Loucy (cell line): ENCODE measurements around the gene TNS4.

Source experiments
- H2AFZ ChIP-seq: fragments of 200-600 bp; sonication (generic); 2 replicates; pipeline ENCODE4 v1.6.0; 2016; ENCODE audit warnings: antibody characterized with exemption, mild to moderate bottlenecking, low read length, moderate library complexity
- H3F3A ChIP-seq: fragments of 200-600 bp; 2 replicates; pipeline ENCODE4 v1.6.0; 2016; ENCODE audit warnings: antibody characterized with exemption, low read depth, mild to moderate bottlenecking
- H3K27me3 ChIP-seq: fragments of 200-600 bp; sonication (generic); 2 replicates; pipeline ENCODE4 v1.6.1; 2014; ENCODE audit warnings: low read length, mild to moderate bottlenecking; ENCODE audit not compliant: insufficient read depth, poor library complexity, severe bottlenecking
- H3K36me3 ChIP-seq: fragments of 200-600 bp; sonication (generic); 2 replicates; pipeline ENCODE4 v1.6.1; 2016; ENCODE audit warnings: low read length; ENCODE audit not compliant: insufficient read depth
- H3K4me1 ChIP-seq: fragments of 200-600 bp; sonication (generic); 2 replicates; pipeline ENCODE4 v1.5.1; 2014; ENCODE audit warnings: low read length, mild to moderate bottlenecking; ENCODE audit not compliant: insufficient read depth, poor library complexity, severe bottlenecking
- H3K4me2 ChIP-seq: fragments of 200-600 bp; sonication (generic); 2 replicates; pipeline ENCODE4 v1.6.0; 2014; ENCODE audit warnings: antibody characterized with exemption, low read length, low read depth, mild to moderate bottlenecking; ENCODE audit not compliant: poor library complexity, severe bottlenecking
- H3K4me3 ChIP-seq: fragments of 200-600 bp; sonication (generic); 2 replicates; pipeline ENCODE4 v1.5.1; 2014; ENCODE audit warnings: low read length, mild to moderate bottlenecking, mixed read lengths; ENCODE audit not compliant: poor library complexity, severe bottlenecking
- H3K79me2 ChIP-seq: fragments of 200-600 bp; sonication (generic); 2 replicates; pipeline ENCODE4 v1.6.1; 2014; ENCODE audit warnings: low read length; ENCODE audit not compliant: insufficient read depth
- H3K9ac ChIP-seq: fragments of 200-600 bp; sonication (generic); 2 replicates; pipeline ENCODE4 v1.6.0; 2014; ENCODE audit warnings: mild to moderate bottlenecking, low read depth, low read length, moderate library complexity; ENCODE audit not compliant: poor library complexity, severe bottlenecking
- H3K9me2 ChIP-seq: fragments of 200-600 bp; sonication (generic); replicated peaks from 2 replicates; pipeline ENCODE4 v1.6.1; 2016; ENCODE audit warnings: low read depth, low read length, mixed read lengths
- H3K9me3 ChIP-seq: fragments of 200-600 bp; sonication (generic); 2 replicates; pipeline ENCODE4 v1.6.1; 2014; ENCODE audit warnings: mild to moderate bottlenecking, antibody characterized with exemption, low read length, low read depth; ENCODE audit not compliant: insufficient read depth
- H4K20me1 ChIP-seq: fragments of 200-600 bp; sonication (generic); 2 replicates; pipeline ENCODE4 v1.6.0; 2014; ENCODE audit warnings: antibody characterized with exemption, low read length, mild to moderate bottlenecking; ENCODE audit not compliant: insufficient read depth, poor library complexity, severe bottlenecking
- EZH2phosphoT487 ChIP-seq: fragments of 200-600 bp; IDR thresholded peaks from 2 replicates; pipeline ENCODE4 v1.6.1; 2018; ENCODE audit warnings: antibody characterized with exemption, mild to moderate bottlenecking, moderate library complexity, borderline replicate concordance
- TF ChIP-seq, protein P1 (sequence below): fragments of 200-600 bp; sonication (generic); conservative IDR thresholded peaks from 2 replicates; pipeline ENCODE4 v1.5.1; 2014; ENCODE audit warnings: mild to moderate bottlenecking, antibody characterized with exemption, low read length

TNS4 gene

DNA sequence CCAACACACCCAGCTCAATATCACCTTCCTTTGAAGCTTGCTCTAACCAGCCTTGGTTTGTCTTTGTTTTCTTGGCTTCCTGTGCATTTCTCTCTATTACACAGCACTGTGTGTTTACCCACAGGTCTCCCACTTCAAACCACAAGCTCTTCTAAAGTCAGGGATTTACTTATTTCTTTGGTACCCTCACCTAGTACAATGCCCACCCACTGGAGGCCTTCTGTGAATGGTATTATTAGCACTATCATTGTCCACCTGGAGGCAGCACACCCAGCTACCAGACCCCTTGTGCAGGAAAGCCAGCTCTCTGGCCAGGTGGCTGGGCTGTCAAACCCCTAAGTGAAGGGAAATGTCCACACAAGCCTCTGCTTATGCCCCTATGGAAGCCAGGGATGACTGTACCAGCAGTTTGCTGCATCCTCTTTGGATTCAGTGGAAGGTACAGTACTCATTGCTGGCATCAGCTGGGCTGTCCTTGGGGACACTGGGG, 74.4 kb downstream of the TNS4 start:
- Histone ChIP-seq H3K9me2 (no peaks in the 10 kb centered on the region), H2AFZ (peak overlapping the region; percentile 28; the same call in 1 of the 2 replicates), H3K36me3 (no peaks in the 10 kb centered on the region), H3K79me2 (no peaks in the 10 kb centered on the region), H3K9ac (peak overlapping the region; percentile 53), H3K27me3 (no peaks in the 10 kb centered on the region), H3F3A (peaks cover 5% of the 10 kb centered on the region; the same call in 1 of the 2 replicates), H4K20me1 (no peaks in the 10 kb centered on the region), H3K4me2 (peak overlapping the region; percentile 61), H3K4me3 (no peak overlapping the region), H3K9me3 (no peaks in the 10 kb centered on the region), H3K4me1 (peaks cover 25% of the 10 kb centered on the region)
- TF ChIP-seq, protein P1, sequence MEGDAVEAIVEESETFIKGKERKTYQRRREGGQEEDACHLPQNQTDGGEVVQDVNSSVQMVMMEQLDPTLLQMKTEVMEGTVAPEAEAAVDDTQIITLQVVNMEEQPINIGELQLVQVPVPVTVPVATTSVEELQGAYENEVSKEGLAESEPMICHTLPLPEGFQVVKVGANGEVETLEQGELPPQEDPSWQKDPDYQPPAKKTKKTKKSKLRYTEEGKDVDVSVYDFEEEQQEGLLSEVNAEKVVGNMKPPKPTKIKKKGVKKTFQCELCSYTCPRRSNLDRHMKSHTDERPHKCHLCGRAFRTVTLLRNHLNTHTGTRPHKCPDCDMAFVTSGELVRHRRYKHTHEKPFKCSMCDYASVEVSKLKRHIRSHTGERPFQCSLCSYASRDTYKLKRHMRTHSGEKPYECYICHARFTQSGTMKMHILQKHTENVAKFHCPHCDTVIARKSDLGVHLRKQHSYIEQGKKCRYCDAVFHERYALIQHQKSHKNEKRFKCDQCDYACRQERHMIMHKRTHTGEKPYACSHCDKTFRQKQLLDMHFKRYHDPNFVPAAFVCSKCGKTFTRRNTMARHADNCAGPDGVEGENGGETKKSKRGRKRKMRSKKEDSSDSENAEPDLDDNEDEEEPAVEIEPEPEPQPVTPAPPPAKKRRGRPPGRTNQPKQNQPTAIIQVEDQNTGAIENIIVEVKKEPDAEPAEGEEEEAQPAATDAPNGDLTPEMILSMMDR = peak; percentile 53
- no peak for TF ChIP-seq EZH2phosphoT487
